NCI-H526 (cell line): ENCODE data around the gene WRAP73.

Source experiments
- DNase-seq, 2 experiments: peaks; one replicate each; lab custom pipeline; 2025; lab: John Stamatoyannopoulos, UW

Gene WRAP73

DNA sequence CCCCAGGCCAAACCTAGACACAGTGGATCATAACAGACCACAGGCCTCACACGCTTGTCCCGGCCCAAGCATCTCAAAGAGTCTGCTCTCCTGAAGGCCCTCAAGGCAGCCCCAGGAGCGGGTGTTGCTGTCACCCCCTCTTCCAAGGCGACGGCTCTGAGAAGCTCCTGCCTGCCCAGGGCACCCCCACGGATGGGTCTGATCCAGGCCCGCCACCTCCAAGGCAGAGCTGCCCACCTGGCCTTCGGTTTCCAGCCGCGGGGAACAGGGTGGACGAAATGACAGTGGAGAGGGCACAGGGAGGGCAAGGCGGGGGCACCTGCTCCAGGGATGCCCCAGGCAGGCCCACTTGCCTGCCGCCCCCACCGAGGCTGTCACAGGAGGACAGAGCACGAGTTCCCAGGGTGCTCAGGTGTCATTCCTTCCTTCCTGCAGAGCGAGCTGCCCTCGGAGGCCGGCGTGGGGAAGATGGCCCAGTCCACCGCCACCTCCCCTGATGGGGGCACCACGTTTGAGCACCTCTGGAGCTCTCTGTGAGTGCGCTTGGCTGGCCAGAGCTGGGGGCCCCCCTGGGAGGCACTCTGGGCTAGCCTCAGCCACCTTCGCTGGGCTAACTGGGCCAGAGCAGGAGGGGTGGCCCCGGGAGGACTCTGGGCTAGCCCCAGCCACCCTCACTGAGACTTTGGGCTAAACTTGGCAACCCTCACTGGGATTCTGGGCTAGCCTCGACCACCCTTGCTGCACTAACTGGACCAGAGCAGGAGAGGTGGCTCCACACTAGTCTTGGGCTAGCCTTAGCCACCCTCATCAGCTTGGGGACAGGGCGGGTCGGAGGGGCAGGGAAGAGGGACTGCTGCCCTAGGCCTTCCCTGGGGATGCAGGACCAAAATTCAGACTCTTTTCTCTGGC, 32.2 kb upstream of the WRAP73 start:
- DNase-seq = no peak

DNA sequence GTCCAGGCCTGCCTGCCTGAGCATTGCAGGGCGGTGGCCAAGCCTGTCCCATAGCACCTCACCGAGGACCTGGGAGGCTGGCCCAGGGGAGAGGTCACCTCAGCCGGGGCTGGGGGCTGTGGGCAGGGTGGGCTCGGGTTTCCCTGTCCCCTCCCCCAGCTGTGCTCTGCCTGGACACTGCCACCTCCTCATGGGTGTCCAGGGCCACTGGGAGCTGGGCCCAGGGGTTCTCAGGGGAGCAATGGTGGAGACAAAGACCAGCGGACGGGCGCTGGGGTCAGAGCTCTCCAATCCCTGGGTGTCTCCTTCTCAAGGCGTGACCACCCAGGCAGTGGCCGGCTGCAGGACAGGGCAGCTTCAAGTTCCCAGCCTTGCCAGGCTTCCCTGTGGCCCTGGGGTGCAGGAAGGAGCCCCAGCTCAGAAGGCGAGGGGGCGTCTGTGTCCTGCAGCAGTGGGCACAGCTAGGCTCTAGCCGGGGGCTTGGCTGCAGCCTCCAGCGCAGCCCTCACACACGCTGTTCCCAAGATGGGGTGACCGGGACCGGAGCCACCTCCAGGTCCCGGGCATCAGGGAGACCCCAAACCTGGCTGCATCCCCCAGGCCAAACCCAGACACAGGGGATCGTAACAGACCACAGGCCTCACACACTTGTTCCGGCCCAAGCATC, 31.5 kb upstream of the WRAP73 start:
- no peak for DNase-seq

DNA sequence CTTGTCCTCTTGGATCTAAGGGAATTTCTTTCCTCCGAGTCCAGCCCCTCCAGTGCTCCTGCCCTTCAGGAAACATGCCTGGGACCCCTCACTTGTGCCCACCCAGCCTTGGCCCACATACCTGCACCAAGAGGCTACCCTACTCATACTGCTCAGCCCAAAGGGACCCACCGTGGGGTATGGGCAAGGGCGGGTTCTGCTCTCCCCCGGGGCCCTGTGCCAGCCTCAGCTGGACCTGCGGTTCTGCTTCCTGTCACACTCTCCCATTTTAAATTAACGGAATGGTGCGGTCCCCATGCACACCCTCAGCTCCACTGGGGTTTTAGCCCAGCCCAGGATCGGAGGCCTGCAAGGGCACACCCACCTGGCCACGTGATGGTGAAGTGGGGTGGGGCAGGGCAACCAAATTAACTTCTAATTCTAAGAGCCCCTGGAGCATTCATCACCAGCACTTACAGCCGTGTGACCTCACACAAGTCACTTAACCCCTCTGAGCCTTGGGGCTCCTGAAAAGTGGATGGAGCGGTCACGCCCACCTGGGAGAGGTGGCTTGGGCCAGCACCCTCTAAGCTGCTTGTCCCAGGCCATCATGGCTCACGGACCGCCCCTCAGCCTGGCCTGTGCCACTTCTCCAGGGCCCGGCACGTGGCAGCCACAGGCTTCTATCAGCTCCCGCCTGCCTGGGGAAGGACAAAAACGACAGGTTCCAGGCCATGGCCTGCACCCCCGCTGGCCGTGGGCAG, 30.8 kb upstream of the WRAP73 start:
- DNase-seq = peak in 1 of 2 experiments; percentile 68

GRCh38 chr1:3679799-3680453, 30.0 kb upstream of the WRAP73 start:
- no peak for DNase-seq

DNA sequence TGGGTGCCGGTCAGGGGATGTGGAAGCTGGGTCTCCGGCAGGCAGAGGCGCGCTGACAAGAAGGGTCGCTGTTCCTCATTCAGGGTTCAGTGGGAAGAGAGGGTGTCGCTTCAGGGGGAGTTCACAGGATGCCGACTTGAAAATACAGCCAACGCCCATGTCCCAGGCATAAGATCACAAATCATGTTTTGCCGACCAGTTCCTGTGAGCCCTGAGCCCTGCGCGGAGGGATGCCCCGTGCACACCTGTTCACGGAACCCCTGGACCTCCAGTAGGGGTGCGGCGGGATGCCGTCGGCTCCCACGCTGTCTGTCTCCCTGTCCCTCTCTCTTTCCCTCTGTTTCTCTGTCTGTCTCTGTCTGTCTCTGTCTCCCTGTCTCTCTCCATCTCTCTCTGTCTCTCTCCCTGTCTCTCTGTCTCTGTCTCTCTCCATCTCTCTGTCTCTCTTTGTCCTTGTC, 29.2 kb upstream of the WRAP73 start:
- no peak for DNase-seq

GRCh38 chr1:3678361-3679097, 28.6 kb upstream of the WRAP73 start:
- DNase-seq = peak in 1 of 2 experiments; percentile 36

- no peak for DNase-seq
Measured at GRCh38 chr1:3677484-3677883, 27.6 kb upstream of the WRAP73 start.

GRCh38 chr1:3676581-3677470, 26.9 kb upstream of the WRAP73 start:
- DNase-seq = no peak

DNA sequence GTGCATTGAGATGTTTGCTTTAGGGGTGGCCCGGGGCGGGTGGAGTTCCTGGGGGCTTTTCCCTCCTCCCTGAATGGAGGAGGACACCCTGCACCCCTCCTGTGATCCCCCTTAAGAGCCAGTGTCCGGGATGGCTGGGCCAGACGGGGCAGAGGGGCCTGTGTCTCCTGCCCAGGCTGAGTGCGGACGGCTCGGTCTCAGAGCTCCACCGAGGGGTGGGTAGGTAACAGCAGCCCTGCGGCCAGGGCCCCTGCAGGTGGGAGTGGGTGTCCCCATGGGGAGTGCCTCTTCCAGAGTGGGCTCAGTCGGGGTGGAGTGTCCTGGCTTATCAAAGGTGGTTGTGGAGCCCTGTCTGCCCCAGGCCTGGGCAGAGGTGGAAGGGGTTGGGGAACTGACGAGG, 25.5 kb upstream of the WRAP73 start:
- DNase-seq = no peak

GRCh38 chr1:3674100-3675094, 24.5 kb upstream of the WRAP73 start:
- DNase-seq = peak in 1 of 2 experiments; percentile 47

DNA sequence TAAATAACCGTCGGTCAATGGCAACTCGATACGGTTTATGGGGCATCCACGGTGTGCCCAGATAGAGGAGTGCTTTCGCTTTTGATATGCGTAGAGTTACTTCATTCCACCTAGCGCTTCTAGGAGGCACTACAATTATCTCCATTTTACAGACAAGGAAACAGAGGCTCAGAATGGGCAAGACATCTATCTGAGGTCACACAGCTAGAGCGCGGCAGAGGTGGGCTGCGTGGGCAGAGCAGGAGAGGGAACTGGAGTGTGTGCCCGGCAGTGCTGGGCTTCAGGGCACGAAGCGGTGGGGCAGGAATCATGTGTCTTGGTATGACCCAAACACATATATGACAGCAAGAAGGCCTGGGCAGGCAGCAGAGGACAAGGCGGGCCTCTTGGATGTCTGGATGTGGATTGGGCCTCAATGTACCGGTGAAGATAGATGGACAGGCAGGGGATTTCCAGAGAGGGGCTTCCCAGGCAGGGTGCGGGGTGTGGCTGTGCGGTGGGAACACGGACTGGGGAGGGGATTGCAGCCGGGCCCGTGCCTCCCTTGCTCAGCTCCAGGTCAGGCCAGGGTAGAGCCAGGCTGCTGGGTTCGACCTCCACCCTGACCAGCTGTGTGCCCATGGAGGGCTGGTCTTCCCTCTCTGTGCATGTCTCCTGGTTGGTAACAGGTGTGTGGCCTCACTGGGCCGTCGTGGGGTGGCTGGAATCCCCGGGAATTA, 23.6 kb upstream of the WRAP73 start:
- no peak for DNase-seq

DNA sequence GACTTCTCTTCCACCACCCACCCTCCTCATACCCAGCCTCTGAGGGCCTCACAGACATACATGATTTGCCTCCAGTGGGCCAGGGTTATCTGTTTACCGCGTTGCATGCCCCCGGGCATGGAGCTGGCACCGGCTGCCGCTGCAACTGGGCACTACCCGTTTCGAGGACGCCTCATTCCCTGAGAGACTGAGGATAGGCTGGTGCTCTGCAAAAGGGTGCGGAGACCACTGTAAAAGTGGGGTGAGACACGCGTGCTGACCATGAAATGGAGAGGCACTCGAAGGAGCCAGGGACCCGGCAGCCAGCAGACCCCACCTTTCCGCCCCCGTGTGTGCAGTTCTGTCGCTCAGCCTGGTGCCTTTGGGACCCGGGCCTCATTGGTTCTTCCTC, 23.1 kb upstream of the WRAP73 start:
- no peak for DNase-seq

GRCh38 chr1:3672231-3672970, 22.5 kb upstream of the WRAP73 start:
- no peak for DNase-seq

DNA sequence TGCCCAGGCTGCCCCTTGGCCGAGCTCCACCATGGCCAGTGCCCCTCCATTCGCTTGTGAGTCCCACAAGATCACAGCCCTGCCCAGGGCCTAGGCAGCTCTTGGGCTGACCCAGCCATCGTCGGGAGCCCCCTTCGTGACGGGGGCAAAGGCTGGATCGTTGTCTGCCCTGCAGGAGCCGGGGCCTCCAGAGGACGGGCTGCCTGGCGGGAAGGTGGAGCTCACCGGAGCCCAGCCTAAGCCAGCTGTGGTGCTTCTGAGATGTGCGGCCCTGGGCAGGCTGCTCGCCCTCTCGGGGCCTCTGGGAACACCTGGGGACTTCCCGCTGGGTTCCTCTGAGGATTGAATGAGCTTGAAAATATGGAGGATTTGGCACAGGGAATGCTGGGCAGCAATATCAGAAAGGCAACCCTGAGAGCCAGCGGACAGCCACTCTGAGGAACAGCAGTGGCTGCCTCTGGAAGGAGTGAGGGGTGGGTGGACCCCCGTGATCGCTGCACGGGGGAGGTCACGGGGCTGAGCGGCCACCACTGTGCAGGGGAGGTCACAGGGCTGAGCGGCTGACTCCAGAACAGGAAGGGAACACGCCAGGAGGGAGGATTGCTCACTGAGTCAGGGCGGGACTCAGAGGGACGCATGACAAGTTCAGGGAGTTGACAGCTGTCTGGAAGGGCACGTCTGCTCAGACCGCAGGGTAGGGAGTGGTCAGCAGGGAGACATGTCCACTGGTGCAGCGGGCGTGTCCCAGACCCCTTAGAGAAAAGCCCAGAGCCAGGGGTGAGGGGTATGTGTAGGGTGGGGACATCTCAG, 21.7 kb upstream of the WRAP73 start:
- DNase-seq = no peak

GRCh38 chr1:3670823-3671265, 20.9 kb upstream of the WRAP73 start:
- no peak for DNase-seq

DNA sequence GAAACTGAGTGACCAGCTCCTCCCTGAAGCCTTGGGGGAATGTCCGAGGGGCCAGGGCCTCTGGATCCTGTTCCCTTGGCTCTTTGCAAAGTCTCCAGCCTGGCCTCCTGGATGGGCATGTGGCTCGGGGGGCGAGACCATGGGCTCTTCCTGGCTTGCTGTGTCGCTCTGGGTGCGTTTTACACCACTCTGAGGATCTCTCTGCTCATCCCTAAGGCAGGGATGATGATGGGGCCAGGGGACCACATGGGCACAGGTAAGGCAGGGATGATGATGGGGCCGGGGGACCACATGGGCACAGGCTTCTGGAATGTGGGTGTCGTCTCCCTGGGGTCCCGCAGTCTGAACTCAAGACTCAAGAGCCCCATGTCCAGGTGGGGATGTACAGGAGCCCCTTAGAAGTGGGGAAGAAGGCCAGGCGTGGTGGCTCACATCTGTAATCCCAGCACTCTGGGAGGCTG, 20.1 kb upstream of the WRAP73 start:
- DNase-seq = no peak

GRCh38 chr1:3669421-3669821, 19.5 kb upstream of the WRAP73 start:
- DNase-seq = no peak
